MM.1S (cell line): Measurements from ENCODE around the gene IL7R.
"Not testable (repeated sequence)": the region's sequence is repeated elsewhere in the genome, so short reads cannot be mapped to it uniquely, and the experiment has no call there.

Experiments
- DNase-seq: peaks from one replicate; pipeline ENCODE4 v3.0.0-alpha.2; 2015
- H2AFZ ChIP-seq: fragments of 300-600 bp; sonication (generic); 2 replicates; pipeline ENCODE4 v1.6.0; 2016; ENCODE audit warnings: antibody characterized with exemption, low read length
- H3F3A ChIP-seq: fragments of 300-600 bp; sonication (generic); 2 replicates; pipeline ENCODE4 v1.6.1; 2016; ENCODE audit warnings: mild to moderate bottlenecking, antibody characterized with exemption, low read length, moderate library complexity, mixed read lengths; ENCODE audit not compliant: insufficient read depth
- H3K27ac ChIP-seq: fragments of 300-600 bp; sonication (generic); 2 replicates; pipeline ENCODE4 v1.5.1; 2016; ENCODE audit warnings: mild to moderate bottlenecking, low read length
- H3K27me3 ChIP-seq: fragments of 300-600 bp; sonication (generic); replicated peaks from 2 replicates; pipeline ENCODE4 v1.6.0; 2016; ENCODE audit warnings: low read length; ENCODE audit not compliant: insufficient read depth
- H3K36me3 ChIP-seq: fragments of 300-600 bp; sonication (generic); replicated peaks from 2 replicates; pipeline ENCODE4 v1.6.1; 2016; ENCODE audit warnings: mild to moderate bottlenecking, low read length, mixed read lengths; ENCODE audit not compliant: insufficient read depth
- H3K4me1 ChIP-seq: fragments of 300-600 bp; sonication (generic); 2 replicates; pipeline ENCODE4 v1.6.1; 2016; ENCODE audit warnings: low read length, mixed read lengths
- H3K4me2 ChIP-seq: fragments of 300-600 bp; sonication (generic); 2 replicates; pipeline ENCODE4 v1.6.0; 2016; ENCODE audit warnings: low read depth, low read length
- H3K4me3 ChIP-seq: fragments of 300-600 bp; sonication (generic); 2 replicates; pipeline ENCODE4 v1.5.1; 2016; ENCODE audit warnings: low read length, mixed read lengths
- H3K79me2 ChIP-seq: fragments of 300-600 bp; sonication (generic); 2 replicates; pipeline ENCODE4 v1.6.1; 2016; ENCODE audit warnings: mixed run types, low read length, mixed read lengths
- H3K9ac ChIP-seq: fragments of 300-600 bp; sonication (generic); 2 replicates; pipeline ENCODE4 v1.6.1; 2016; ENCODE audit warnings: low read length, mixed read lengths
- H3K9me2 ChIP-seq: fragments of 300-600 bp; sonication (generic); replicated peaks from 2 replicates; pipeline ENCODE4 v1.6.1; 2016; ENCODE audit warnings: mild to moderate bottlenecking, low read length, mixed read lengths; ENCODE audit not compliant: insufficient read depth
- H3K9me3 ChIP-seq: fragments of 300-600 bp; sonication (generic); replicated peaks from 2 replicates; pipeline ENCODE4 v1.6.1; 2016; ENCODE audit warnings: mild to moderate bottlenecking, low read length, mixed read lengths; ENCODE audit not compliant: insufficient read depth
- H4K20me1 ChIP-seq: fragments of 300-600 bp; sonication (generic); 2 replicates; pipeline ENCODE4 v1.6.1; 2016; ENCODE audit warnings: mild to moderate bottlenecking, low read length, moderate library complexity, mixed read lengths; ENCODE audit not compliant: insufficient read depth
- CTCF ChIP-seq: fragments of 300-600 bp; sonication (generic); IDR thresholded peaks from 2 replicates; pipeline ENCODE4 v1.5.1; 2016; ENCODE audit warnings: antibody characterized with exemption, low read length, mixed read lengths
- EZH2 ChIP-seq: fragments of 300-600 bp; sonication (generic); optimal IDR thresholded peaks from 2 replicates; pipeline ENCODE3; 2017; ENCODE audit warnings: low read depth, mild to moderate bottlenecking, antibody characterized with exemption, low read length, mixed read lengths
- EZH2phosphoT487 ChIP-seq: fragments of 300-600 bp; sonication (generic); IDR thresholded peaks from 2 replicates; pipeline ENCODE4 v1.6.1; 2018; ENCODE audit warnings: antibody characterized with exemption, low read length

Gene IL7R

GRCh38 chr5:35838370-35839042 lies 18.2 kb upstream of the IL7R start:
- Histone ChIP-seq H3K79me2 (no peaks in the 10 kb centered on the region), H3K4me1 (no peaks in the 10 kb centered on the region), H3K4me2 (no peak overlapping the region), H3K9me2 (no peaks in the 10 kb centered on the region), H3K27me3 (no peaks in the 10 kb centered on the region), H3K27ac (no peak overlapping the region), H3K4me3 (no peak overlapping the region), H3K36me3 (no peaks in the 10 kb centered on the region), H3F3A (no peaks in the 10 kb centered on the region), H2AFZ (no peak overlapping the region), H3K9ac (no peak overlapping the region), H4K20me1 (no peaks in the 10 kb centered on the region), H3K9me3 (no peaks in the 10 kb centered on the region)
- DNase-seq, result no peak
- TF ChIP-seq EZH2, result no peak
- TF ChIP-seq EZH2phosphoT487, result no peak
- no peak for TF ChIP-seq CTCF

GRCh38 chr5:35842856-35843255 lies 13.8 kb upstream of the IL7R start:
- Histone ChIP-seq H4K20me1 (no peaks in the 10 kb centered on the region), H3K27me3 (no peaks in the 10 kb centered on the region), H3K4me1 (no peaks in the 10 kb centered on the region), H3K79me2 (no peaks in the 10 kb centered on the region), H2AFZ (no peak overlapping the region), H3K4me3 (no peak overlapping the region), H3F3A (no peaks in the 10 kb centered on the region), H3K9me3 (no peaks in the 10 kb centered on the region), H3K27ac (no peak overlapping the region), H3K9me2 (no peaks in the 10 kb centered on the region), H3K4me2 (no peak overlapping the region), H3K9ac (no peak overlapping the region), H3K36me3 (no peaks in the 10 kb centered on the region)
- TF ChIP-seq EZH2phosphoT487 (no peak), EZH2 (no peak), CTCF (no peak)
- DNase-seq, result no peak

GRCh38 chr5:35845508-35845907 lies 11.2 kb upstream of the IL7R start:
- H3K4me1 ChIP-seq, H4K20me1 ChIP-seq, H3K9me3 ChIP-seq, H3K27ac ChIP-seq, DNase-seq, H3K79me2 ChIP-seq, H3K27me3 ChIP-seq, H2AFZ ChIP-seq, H3K9ac ChIP-seq, H3K4me2 ChIP-seq, H3F3A ChIP-seq, H3K9me2 ChIP-seq, H3K4me3 ChIP-seq, H3K36me3 ChIP-seq: not testable (repeated sequence)

GRCh38 chr5:35847491-35847890 lies 9.2 kb upstream of the IL7R start:
- no peaks in the 10 kb centered on the region for H4K20me1 ChIP-seq
- no peaks in the 10 kb centered on the region for H3K36me3 ChIP-seq
- peaks cover 8% of the 10 kb centered on the region for H3K4me1 ChIP-seq
- no peak overlapping the region for H3K27ac ChIP-seq
- H3K79me2 ChIP-seq, result no peaks in the 10 kb centered on the region
- no peaks in the 10 kb centered on the region for H3F3A ChIP-seq
- H3K9me3 ChIP-seq, result no peaks in the 10 kb centered on the region
- H3K9ac ChIP-seq, result no peak overlapping the region
- DNase-seq, result no peak
- H3K4me3 ChIP-seq, result no peak overlapping the region
- TF ChIP-seq EZH2phosphoT487, result no peak
- TF ChIP-seq EZH2, result no peak
- no peak for TF ChIP-seq CTCF
- no peak overlapping the region for H3K4me2 ChIP-seq
- H3K27me3 ChIP-seq, result no peaks in the 10 kb centered on the region
- H2AFZ ChIP-seq, result no peak overlapping the region
- H3K9me2 ChIP-seq, result no peaks in the 10 kb centered on the region
